Epithelial cell of prostate (primary cell): ENCODE results near the gene UBE3D.
"Not testable (repeated sequence)": the region's sequence is repeated elsewhere in the genome, so short reads cannot be mapped to it uniquely, and the experiment has no call there.

Source experiments
- DNase-seq: peaks from one replicate; pipeline ENCODE4 v3.0.0-alpha.2; 2011; ENCODE audit warnings: low read depth, low spot score
- H3K27ac ChIP-seq: fragments of 450-650 bp; 2 replicates; pipeline ENCODE4 v1.5.1; 2017; ENCODE audit warnings: mild to moderate bottlenecking

Gene UBE3D

GRCh38 chr6:82924799-82925535 is 140.7 kb downstream of the UBE3D start:
- DNase-seq: no peak
- no peak overlapping the region for H3K27ac ChIP-seq

- no peak overlapping the region for H3K27ac ChIP-seq
- no peak for DNase-seq
Observed at GRCh38 chr6:82921258-82921657, 144.4 kb downstream of the UBE3D start.

- no peak for DNase-seq
Observed at GRCh38 chr6:82917346-82918064, 148.1 kb downstream of the UBE3D start.

GRCh38 chr6:82915666-82916065 is 150.0 kb downstream of the UBE3D start:
- peak overlapping the region; percentile 23 for H3K27ac ChIP-seq
- peak; percentile 22 for DNase-seq

More at GRCh38 chr6:82917346-82918064, 148.1 kb downstream of the UBE3D start:
- H3K27ac ChIP-seq: no peak overlapping the region

DNA sequence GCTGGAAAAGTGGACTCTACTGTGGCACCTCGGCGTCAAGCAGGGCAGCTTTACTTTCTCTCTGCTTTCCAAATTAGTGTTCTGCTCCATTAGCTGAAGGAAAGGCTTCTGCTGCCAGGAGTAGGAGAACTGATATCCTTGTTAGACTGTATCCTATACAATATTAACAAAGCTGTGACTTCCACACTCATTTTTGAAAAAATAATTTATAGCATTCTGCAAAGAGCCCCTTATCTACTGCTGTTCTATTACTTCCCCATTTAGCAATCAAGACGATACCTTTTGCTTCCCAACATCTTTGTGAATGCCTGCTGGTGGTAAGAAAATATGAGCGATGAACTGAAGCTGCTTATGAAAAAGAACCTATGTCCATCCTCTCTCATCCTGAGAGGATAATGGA is 151.1 kb downstream of the UBE3D start:
- no peak for DNase-seq
- H3K27ac ChIP-seq: no peak overlapping the region

DNA sequence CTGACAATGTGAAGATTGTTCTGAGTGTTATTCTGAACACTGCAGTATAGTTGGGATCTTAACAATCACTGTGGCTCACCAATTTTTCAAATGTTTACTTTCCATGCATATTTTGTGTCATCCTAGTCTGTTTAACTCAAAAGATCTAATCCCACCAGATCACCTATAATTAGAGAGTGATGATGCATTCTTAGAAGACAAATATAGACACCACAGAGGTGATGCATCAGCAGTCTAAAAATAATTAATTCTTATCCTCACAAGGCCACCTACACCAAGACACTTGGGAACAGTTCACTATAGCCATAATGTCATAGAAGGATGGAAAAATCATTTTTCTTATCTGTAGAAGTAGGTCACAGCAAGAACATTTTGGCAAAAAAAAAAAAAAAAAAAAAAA is 154.8 kb downstream of the UBE3D start:
- H3K27ac ChIP-seq: no peak overlapping the region
- DNase-seq: no peak

DNA sequence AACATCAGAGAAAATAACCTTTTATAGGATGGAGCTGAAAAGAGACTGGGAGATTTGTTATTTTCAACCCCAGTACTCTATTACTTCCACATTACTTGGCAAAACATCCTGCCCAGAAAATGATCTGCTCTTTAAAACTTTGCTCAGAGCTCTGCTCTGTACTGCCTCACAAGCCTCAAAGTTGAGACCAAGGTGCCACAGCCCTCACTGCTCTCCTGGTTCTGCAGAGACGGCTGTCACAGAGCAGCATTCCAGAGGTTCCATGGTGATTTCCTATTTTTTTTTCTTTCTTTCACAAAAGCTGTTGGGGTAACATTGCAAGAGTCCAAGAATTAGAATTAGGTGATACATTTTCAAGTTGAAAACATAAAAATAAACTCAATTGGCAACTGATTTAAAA is 155.2 kb downstream of the UBE3D start:
- no peak overlapping the region for H3K27ac ChIP-seq
- no peak for DNase-seq

- H3K27ac ChIP-seq: no peak overlapping the region
- DNase-seq: no peak
Observed at GRCh38 chr6:82909551-82909950, 156.1 kb downstream of the UBE3D start.

DNA sequence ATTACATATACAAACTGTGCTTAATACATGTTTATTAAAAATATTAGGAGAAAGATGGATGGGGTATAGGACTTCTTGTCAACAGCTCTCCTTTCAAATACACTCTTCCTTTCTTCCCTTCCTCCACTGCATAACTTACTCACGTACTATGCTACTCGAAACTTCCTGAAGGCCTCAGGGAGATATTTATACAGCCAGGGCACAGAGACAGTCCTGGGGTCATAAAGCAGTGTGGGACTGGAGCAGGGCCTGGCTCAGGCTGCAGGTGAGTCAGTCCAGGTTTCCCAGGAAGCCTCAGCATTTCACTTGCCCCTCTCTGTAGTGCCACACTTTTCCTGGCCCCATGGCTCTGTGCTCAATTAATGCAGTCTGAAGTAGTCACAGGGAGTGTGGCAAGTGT is 157.0 kb downstream of the UBE3D start:
- no peak for DNase-seq
- no peak overlapping the region for H3K27ac ChIP-seq

- no peak for DNase-seq
- no peak overlapping the region for H3K27ac ChIP-seq
Observed at GRCh38 chr6:82906951-82907350, 158.7 kb downstream of the UBE3D start.

GRCh38 chr6:82906489-82906888 is 159.2 kb downstream of the UBE3D start:
- no peak overlapping the region for H3K27ac ChIP-seq
- DNase-seq: no peak

- H3K27ac ChIP-seq: no peak overlapping the region
Observed at GRCh38 chr6:82904860-82905259, 160.8 kb downstream of the UBE3D start.

DNA sequence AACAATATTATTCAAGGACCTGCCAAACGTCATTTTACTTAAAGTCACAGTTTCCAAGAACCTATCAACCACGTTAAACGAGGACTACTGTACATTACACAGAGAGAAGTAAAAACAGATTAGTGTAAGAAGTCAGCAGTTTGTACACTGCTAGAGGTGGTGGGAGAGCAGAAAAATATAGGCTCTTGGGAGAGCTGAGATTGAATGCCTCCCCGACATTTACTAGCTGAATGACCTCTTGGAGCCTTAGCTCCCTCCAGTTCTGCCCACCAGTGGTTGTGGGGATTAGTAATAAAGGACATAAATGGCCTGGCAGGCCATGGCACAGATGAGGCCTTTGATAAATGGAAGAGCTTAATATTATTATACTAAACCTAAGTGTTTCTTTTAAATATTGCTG is 161.4 kb downstream of the UBE3D start:
- no peak overlapping the region for H3K27ac ChIP-seq
- DNase-seq: no peak

More at GRCh38 chr6:82904860-82905259, 160.8 kb downstream of the UBE3D start:
- no peak for DNase-seq

DNA sequence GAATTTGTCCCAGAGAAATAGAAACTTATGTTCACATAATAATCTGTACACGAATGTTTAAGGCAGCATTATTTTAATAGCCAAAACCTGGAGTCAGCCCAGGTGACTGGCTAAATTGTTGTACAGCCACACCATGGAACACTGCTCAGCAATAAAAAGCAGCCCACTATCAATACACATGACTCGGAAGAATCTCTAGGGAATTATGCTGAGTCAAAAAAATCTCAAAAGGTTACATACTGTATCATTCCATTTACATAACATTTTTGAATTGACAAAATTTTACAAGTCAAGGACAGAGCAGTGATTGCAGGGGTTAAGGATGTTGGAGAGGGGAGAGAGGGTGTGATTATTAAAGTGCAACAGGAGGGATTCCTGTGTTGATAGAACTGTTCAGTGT is 163.4 kb downstream of the UBE3D start:
- no peak for DNase-seq
- H3K27ac ChIP-seq: no peak overlapping the region

DNA sequence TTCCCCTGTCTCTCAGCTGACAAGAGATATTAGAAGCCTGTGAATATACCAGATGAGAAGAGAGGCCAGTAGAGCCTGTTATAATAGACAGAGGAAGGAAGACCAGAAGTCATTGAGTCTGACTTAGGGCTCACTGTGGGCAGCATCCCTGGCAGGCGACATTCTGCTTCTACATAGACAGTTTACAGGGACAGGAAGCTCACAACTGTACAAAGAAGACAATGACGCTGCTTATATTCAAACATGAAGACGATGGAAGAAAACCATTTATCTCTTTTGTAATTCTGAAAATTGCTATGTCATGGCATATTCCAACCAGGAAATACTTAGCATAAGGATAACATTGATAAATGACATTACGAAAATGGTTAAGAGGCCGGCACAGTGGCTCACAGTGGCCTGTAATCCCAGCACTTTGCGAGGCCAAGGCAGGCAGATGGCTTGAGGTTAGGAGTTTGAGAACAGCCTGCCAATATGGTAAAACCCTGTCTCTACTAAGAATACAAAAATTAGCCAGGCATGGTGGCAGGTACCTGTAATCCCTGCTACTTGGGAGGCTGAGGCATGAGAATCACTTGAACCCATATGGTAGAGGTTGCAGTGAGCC is 170.9 kb downstream of the UBE3D start:
- no peak overlapping the region for H3K27ac ChIP-seq
- DNase-seq: no peak

GRCh38 chr6:82893889-82894652 is 171.6 kb downstream of the UBE3D start:
- H3K27ac ChIP-seq: no peak overlapping the region
- no peak for DNase-seq

DNA sequence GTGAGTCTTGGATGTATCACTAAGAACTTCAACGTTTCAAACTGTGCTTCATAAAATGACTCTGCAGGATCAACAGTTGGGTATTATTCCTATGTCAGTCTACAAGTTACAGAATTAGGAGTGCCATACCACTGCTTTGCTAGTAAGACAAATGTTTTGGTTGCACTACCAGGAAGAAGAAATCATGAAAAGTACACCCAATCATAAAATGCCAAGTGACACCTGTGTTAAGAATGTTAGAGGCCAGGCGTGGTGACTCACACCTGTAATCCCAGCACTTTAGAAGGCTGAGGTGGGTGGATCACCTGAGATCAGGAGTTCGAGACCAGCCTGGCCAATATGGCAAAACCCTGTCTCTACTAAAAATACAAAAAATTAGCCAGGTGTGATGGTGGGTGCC is 174.1 kb downstream of the UBE3D start:
- peak overlapping the region; percentile 22 for H3K27ac ChIP-seq
- DNase-seq: not testable (repeated sequence)

GRCh38 chr6:82891076-82891475 is 174.6 kb downstream of the UBE3D start:
- H3K27ac ChIP-seq: peak overlapping the region; percentile 22
- DNase-seq: no peak

GRCh38 chr6:82890240-82890639 is 175.4 kb downstream of the UBE3D start:
- no peak overlapping the region for H3K27ac ChIP-seq
- no peak for DNase-seq

DNA sequence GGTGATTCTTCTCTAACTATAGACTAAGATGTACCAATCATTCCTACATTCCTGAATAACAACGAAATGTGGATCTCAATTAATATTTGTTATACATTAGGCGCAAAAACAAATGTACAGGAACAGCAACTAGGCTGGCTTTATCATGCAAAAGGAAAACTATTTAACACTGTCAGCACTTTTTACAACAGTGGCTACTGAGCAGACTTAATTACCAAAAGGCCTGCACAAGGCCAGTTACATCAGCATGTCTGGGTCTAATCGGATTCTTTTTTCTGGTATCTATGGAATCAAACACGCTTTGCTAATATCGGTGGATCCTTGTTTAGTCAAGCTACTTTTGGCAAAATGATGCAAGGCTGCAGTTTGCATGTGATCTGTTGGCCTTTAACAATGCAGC is 176.5 kb downstream of the UBE3D start:
- DNase-seq: no peak
- H3K27ac ChIP-seq: no peak overlapping the region
